RCC 7860 (cell line): ENCODE results near the gene EXOC3.
"Not testable (repeated sequence)": the region's sequence is repeated elsewhere in the genome, so short reads cannot be mapped to it uniquely, and the experiment has no call there.

Experiments used
- DNase-seq: peaks from one replicate; pipeline ENCODE4 v3.0.0-alpha.2; 2015; ENCODE audit warnings: low spot score
- FAIRE-seq: peaks from 2 replicates; lab custom pipeline; 2012; peaks lifted over from hg19 to GRCh38; lab: Jason Lieb, UNC

Gene EXOC3

DNA sequence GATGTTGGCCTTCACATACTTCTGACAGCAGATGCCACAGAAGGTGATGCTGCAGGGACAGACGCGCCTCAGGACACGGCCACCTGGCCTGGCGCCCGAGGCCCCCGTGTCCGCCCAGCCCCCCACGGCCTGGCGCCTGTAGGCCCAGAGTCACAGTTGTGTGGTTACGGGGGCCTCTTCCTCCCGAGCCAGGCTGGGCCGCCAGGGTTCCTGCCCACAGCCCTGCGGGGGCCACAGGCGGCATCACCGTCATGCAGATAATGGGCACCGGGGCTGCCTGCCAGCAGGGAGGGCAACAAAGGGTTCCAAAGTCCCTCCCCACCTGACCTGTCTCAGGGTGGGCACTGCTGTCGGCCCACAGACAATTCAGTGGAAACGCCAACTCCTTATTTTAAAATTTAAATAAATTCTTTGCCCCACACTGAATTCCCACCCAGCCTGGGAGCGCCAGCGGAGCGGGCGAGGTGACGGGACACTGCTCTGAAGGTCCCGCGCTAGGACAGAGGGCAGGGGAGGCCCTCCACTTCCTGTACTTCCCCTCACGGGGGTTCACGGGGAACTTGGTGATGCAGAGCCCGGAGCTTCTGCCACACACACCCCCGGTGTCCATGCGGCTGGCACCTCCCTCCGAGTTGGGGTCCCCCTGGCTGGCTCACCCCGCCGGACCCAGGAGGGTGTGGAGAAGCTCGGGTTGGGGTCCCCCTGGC lies 40.6 kb downstream of the EXOC3 start:
- no peak for DNase-seq
- FAIRE-seq = no peak

GRCh38 chr5:484556-484955 lies 41.6 kb downstream of the EXOC3 start:
- FAIRE-seq (no peak), DNase-seq (no peak)

GRCh38 chr5:485113-485945 lies 42.4 kb downstream of the EXOC3 start:
- DNase-seq (no peak), FAIRE-seq (no peak)

- DNase-seq = no peak
- FAIRE-seq = no peak
Observed at GRCh38 chr5:485946-486491, 43.0 kb downstream of the EXOC3 start.

- FAIRE-seq, DNase-seq: not testable (repeated sequence)
Observed at GRCh38 chr5:486597-486996, 43.6 kb downstream of the EXOC3 start.

GRCh38 chr5:488241-488640 lies 45.3 kb downstream of the EXOC3 start:
- FAIRE-seq (no peak), DNase-seq (no peak)

DNA sequence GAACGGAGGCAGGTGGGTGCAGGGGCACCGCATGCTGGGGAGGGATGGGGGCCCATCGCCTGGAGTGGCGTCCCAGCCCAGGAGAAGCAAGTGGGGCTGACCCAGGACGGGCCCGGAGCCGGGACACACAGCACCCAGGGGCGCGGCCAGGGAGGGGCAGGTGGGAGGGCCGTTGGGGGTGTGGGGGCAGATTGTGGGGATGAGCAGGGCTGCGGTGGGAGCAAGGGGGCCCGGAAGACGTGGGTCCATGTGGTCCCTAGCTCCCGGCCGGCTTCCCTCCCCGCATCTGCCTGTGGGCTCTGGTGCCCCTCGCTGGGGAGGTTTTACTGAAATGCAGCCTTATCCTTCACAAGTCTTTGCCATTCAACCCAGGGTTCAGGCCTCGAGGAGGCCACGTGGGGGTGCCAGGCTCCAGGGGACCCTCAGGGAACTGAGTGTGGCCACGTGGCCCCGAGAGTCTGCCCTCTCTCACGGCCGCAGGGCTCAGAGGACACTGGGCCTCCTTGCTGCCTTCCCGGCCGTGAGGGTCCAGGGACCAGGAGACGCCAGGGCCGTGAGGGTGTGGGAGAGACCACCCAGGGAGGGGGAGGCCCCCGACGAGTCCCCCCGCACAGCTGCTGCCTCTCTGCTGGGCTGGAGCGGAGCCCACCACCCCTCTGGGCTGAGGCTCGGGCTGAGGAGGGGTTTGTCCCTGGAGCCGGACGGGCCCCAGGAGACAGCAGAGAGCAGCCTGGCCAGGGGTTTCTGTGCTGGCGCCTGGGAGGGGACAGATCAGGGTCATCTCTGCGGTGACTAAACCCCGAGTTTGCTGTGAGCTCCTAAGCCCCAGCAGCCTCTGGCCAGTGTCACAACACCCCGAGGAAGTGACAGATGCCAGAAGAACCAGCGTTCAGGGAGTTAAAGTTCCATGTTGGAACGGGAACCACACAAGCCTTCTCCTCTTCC lies 46.0 kb downstream of the EXOC3 start:
- FAIRE-seq = no peak
- no peak for DNase-seq

DNA sequence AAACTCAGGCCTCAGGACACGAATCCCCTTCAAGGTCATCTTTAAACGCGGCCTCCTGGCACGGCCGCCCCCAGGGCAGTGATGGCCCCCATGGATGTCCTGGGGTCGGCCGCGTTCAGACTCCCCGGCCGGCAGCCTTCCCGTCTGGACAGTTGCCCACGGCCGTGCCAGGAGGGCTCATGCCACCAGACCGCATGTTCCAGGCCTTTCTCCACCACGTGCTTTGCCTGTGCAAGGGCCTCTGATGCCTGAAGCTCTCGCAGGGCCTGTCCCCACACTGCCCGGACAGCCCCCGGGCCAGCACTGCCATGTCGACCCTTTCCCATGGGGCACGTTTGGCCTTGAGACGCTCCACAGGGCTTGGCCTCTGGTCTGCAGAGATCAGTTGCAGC lies 46.7 kb downstream of the EXOC3 start:
- DNase-seq (no peak), FAIRE-seq (no peak)

DNA sequence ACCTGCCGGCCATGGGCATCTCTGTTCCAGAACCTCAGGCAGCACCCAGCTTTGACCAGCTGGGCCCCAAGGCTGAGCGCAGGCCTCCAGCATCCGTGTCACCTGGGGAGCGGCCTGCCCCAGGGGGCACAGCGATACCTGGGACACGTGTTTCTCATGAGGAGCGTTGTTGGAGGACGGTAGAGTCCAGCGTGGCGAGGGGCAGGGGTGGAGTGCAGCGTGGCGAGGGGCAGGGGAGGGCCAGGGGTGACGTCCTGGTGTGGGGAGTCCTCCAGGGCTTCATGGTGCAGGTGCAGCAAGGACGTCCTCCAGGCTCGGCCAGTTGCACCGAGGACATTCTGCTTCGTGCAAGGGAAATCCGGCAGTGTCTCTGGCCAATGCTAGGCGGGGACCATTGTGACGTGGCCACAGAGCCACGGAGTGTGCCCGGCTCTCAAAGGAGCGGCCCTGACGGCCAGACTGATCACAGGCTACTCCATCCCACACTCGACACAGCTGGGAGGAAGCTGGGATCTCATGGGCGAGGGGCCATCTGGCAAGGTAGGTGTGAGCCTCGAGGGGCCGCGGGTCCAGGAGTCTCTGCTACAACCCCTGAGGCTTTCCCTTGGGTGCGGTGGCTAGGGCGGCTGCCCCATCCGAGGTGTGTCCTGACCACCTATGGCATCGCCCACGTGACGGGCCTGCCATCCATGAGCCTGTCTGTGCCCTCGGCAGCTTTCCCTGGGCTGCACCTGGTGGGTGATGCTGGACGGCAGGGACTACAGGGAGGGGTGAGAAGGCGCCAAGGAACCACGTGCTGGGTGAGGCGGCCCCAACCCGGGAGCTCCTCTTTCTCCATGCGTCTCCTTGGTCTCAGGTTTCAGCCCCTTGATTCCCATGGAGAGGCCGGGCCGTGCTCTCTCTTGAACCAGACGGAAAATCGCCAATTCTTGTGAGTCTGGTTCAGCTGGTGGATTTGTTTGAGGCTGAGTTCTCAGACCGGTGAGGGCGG lies 47.4 kb downstream of the EXOC3 start:
- DNase-seq (no peak), FAIRE-seq (no peak)

DNA sequence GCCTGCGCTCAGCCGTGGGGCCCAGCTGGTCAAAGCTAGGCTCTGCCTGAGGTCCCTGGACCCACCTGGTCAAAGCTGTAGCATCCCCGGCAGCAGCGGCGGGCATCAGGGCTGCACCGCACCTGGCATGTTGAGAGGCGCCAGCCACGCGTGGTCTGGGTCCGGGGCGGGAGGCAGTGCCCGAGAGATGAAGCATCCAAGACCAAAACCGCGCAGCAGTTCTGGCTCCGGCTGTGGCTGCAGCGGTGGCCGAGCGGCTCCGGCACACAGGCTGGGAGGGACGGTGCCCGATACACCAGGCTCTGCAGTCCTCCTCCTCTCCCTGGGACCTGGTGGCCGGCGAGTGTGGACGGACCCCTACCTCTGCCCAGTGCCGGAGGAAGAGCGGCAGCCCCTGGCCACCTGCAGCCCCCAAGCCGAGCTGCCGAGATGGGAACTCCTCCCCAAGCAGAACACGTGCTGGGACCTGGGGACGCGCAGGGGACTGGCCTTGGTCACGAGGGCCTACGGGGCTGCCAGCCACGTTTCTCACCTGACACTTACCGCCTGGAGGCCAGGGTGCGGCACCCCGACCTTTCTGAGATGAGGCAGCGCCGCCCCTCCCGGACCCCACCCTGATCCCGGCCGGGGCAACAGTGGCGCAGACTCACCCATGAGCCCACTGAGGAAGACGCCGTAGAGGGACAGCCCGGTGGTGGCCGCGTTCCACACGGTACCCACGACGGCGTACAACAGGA lies 48.3 kb downstream of the EXOC3 start:
- FAIRE-seq (no peak), DNase-seq (no peak)

- DNase-seq (no peak), FAIRE-seq (no peak)
Observed at GRCh38 chr5:491856-492155, 48.8 kb downstream of the EXOC3 start.

GRCh38 chr5:492314-492893 lies 49.4 kb downstream of the EXOC3 start:
- no peak for DNase-seq
- FAIRE-seq = no peak

DNA sequence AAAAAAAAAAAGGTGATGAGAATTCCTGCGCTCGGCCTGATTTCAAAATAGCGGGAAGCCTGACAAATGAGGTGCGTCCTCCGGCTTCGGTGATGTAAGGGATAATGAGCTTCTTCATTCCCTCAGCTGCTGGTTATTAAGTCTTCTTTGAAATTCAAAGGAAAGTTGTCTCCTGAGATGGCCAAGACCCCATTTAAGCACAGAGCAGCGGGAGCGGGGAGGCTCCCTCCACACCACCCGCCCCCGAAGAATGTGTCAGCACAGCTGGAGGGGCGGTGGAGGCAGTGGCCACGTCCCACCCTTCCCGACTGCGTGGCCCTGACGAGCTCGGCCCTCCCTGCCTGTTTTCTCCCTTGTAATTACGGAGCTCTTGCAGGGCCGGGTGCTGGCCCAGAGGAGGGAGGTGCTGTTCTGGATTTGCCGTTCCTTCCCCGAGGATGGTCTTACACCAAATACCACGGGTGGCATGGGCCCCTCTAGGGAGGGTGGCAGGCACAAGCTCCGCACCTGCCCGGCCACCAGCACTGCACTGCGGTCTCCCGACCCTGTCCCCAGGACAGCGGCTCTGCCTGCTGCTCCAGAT lies 50.2 kb downstream of the EXOC3 start:
- FAIRE-seq (no peak), DNase-seq (no peak)

GRCh38 chr5:493758-494157 lies 50.8 kb downstream of the EXOC3 start:
- no peak for DNase-seq
- FAIRE-seq = no peak

DNA sequence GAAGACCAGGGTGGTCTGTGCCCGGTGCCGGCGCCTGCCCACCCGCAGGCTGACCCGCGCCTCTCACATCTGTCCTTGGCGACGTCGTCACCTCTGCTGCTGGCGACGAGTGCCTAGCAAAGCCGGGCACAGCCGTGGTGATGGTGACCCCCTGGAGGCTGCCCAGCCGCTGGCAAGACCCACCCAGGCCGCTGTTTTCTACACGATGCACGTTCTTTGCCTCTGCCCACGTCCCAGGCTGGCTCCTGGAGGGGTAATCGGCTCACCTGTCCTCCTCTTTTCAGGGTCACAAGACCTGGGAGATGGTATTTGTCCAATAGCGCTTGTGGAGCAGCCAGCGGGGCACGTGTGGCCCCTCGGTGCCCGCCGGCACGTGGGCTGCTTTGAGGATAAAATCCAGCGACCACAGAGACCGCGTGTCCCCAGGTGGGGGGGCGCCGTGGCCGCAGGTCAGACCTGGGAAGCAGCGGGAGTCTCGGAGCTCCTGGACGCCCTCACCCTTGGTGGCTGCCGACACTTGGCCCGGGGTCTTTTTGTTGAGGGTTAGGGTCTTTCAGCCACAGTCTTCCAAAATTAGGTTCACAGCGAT lies 51.8 kb downstream of the EXOC3 start:
- DNase-seq = no peak
- FAIRE-seq = no peak

- no peak for DNase-seq
- FAIRE-seq = no peak
Observed at GRCh38 chr5:496028-496427, 53.1 kb downstream of the EXOC3 start.

GRCh38 chr5:497090-497700 lies 54.2 kb downstream of the EXOC3 start:
- FAIRE-seq = no peak
- DNase-seq = no peak
